Suprapubic skin (tissue), 4 donors: ENCODE measurements around the gene NCF4. TPM values are rescaled to one million over a fixed set of nuclear protein-coding genes. Genes with fewer than 3 reads are reported as not detected.

Experiments used
- DNase-seq, 2 donors: peaks; one replicate each; pipeline ENCODE4 v3.0.0-alpha.2; 2019; ENCODE audit warnings: low spot score in 2 of 2
- H3K27ac ChIP-seq: fragments of 200-600 bp; sonication (generic); one replicate; pipeline ENCODE4 v1.5.1; 2019
- H3K27me3 ChIP-seq: fragments of 200-600 bp; sonication (generic); one replicate; pipeline ENCODE4 v1.5.1; 2019
- H3K36me3 ChIP-seq: fragments of 200-600 bp; sonication (generic); one replicate; pipeline ENCODE4 v1.5.1; 2019
- H3K4me1 ChIP-seq: fragments of 200-600 bp; sonication (generic); one replicate; pipeline ENCODE4 v1.5.1; 2019
- H3K4me3 ChIP-seq: fragments of 200-600 bp; sonication (generic); one replicate; pipeline ENCODE4 v1.5.1; 2019; ENCODE audit warnings: mild to moderate bottlenecking
- H3K9me3 ChIP-seq: fragments of 200-600 bp; sonication (generic); one replicate; pipeline ENCODE4 v1.5.1; 2019
- EP300 ChIP-seq: sonication (generic); formaldehyde crosslinking; IDR thresholded peaks from one replicate; pipeline ENCODE4 v1.6.1; 2017; ENCODE audit warnings: antibody characterized with exemption
- POLR2A ChIP-seq, 2 donors: fragments of 450-650 bp; IDR thresholded peaks; one replicate each; pipeline ENCODE4 v1.6.1; 2017; ENCODE audit warnings: antibody characterized with exemption in 2 of 2, mild to moderate bottlenecking in 2 of 2, moderate library complexity in 2 of 2
- POLR2AphosphoS5 ChIP-seq, 3 donors: sonication (generic); formaldehyde crosslinking; IDR thresholded peaks; one replicate each; pipeline ENCODE4 v1.6.1; 2017; ENCODE audit warnings: antibody characterized with exemption in 3 of 3
- WGBS: methylation state at CpG from one replicate; pipeline ENCODE4 v1.1.5; 2018; 5-methylcytosine and 5-hydroxymethylcytosine counted together
- total RNA-seq, 4 donors: library from RNA; depleted of rRNA; stranded (reverse); fragments of >200 nt; gene quantifications; one replicate each; pipeline ENCODE4 v1.1.0, GENCODE V29; 2016
- TF ChIP-seq, protein P1 (sequence below), 2 donors: fragments of 200-600 bp in 1 of 2; fragments of 450-650 bp in 1 of 2; sonication (generic) in 1 of 2; IDR thresholded peaks; one replicate each; pipeline ENCODE4 v1.5.1; 2016 to 2019; ENCODE audit warnings: antibody characterized with exemption in 2 of 2, mild to moderate bottlenecking in 1 of 2, moderate library complexity in 1 of 2

Gene NCF4
- total RNA-seq, 4 donors from 2014 or later = 1.1 to 4.5 (median 3.1) TPM

DNA sequence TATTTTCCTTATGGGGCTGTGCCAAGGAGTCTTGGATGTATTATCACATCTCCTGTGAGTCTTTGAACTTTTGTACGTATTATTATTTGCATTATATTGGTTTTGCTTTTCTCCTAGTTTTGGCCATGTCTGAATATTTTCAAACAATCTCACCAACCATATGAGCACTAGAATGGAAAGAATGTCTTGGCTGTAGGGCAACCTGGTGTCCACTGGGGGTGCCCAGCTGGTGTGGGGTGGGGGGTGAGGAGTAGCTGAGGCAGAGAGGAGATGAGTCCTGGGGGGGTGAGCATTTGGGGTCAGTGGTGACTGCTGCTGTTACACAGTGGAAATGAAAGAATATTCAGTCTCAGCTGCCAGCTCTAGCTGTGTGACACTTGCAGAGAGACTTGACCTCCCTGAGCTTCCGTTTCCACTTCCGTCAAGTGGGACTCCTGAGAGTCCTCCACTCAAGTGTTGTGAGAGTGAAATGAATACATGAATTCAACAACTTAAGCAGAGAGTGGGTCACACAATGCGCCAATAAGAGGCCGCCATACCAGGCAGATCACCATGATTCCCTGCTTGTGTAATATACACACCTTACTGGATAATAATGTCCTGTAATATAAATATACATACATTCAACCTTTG is 31.3 kb upstream of the NCF4 start:
- H3K4me3 ChIP-seq = no peak overlapping the region
- H3K4me1 ChIP-seq = no peaks in the 10 kb centered on the region
- no peak for TF ChIP-seq POLR2A (IDR thresholded peaks at IDR 0.05)
- TF ChIP-seq, protein P1, sequence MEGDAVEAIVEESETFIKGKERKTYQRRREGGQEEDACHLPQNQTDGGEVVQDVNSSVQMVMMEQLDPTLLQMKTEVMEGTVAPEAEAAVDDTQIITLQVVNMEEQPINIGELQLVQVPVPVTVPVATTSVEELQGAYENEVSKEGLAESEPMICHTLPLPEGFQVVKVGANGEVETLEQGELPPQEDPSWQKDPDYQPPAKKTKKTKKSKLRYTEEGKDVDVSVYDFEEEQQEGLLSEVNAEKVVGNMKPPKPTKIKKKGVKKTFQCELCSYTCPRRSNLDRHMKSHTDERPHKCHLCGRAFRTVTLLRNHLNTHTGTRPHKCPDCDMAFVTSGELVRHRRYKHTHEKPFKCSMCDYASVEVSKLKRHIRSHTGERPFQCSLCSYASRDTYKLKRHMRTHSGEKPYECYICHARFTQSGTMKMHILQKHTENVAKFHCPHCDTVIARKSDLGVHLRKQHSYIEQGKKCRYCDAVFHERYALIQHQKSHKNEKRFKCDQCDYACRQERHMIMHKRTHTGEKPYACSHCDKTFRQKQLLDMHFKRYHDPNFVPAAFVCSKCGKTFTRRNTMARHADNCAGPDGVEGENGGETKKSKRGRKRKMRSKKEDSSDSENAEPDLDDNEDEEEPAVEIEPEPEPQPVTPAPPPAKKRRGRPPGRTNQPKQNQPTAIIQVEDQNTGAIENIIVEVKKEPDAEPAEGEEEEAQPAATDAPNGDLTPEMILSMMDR (IDR thresholded peaks at IDR 0.05) = no peak
- no peak for TF ChIP-seq EP300
- no peak for TF ChIP-seq POLR2AphosphoS5 (IDR thresholded peaks at IDR 0.05)
- WGBS = 74% methylated on average over 5 of the region's 5 CpGs
- no peaks in the 10 kb centered on the region for H3K36me3 ChIP-seq
- H3K27ac ChIP-seq = no peak overlapping the region
- no peak for DNase-seq
- no peaks in the 10 kb centered on the region for H3K9me3 ChIP-seq
- peaks cover 14% of the 10 kb centered on the region for H3K27me3 ChIP-seq

GRCh38 chr22:36830601-36831000 is 30.2 kb upstream of the NCF4 start:
- peaks cover 18% of the 10 kb centered on the region for H3K27me3 ChIP-seq
- no peak overlapping the region for H3K4me3 ChIP-seq
- 71% methylated on average over 2 of the region's 2 CpGs for WGBS

GRCh38 chr22:36831206-36831605 is 29.6 kb upstream of the NCF4 start:
- Histone ChIP-seq H3K27me3 (peaks cover 20% of the 10 kb centered on the region), H3K36me3 (no peaks in the 10 kb centered on the region), H3K4me3 (no peak overlapping the region), H3K9me3 (no peaks in the 10 kb centered on the region), H3K27ac (no peak overlapping the region), H3K4me1 (no peaks in the 10 kb centered on the region)
- DNase-seq = no peak
- TF ChIP-seq, protein P1 (IDR thresholded peaks at IDR 0.05) = no peak
- TF ChIP-seq EP300 (no peak), POLR2AphosphoS5 (IDR thresholded peaks at IDR 0.05) (no peak)

More at GRCh38 chr22:36830601-36831000, 30.2 kb upstream of the NCF4 start:
- Histone ChIP-seq H3K36me3 (no peaks in the 10 kb centered on the region), H3K9me3 (no peaks in the 10 kb centered on the region), H3K27ac (no peak overlapping the region), H3K4me1 (no peaks in the 10 kb centered on the region)
- no peak for TF ChIP-seq POLR2AphosphoS5 (IDR thresholded peaks at IDR 0.05)
- DNase-seq = no peak

- no peak for DNase-seq
- no peaks in the 10 kb centered on the region for H3K36me3 ChIP-seq
- H3K27me3 ChIP-seq = peaks cover 21% of the 10 kb centered on the region
- H3K4me1 ChIP-seq = no peaks in the 10 kb centered on the region
- TF ChIP-seq POLR2A (IDR thresholded peaks at IDR 0.05) = no peak
- TF ChIP-seq POLR2AphosphoS5 (IDR thresholded peaks at IDR 0.05) = no peak
- TF ChIP-seq EP300 = no peak
- TF ChIP-seq, protein P1 (IDR thresholded peaks at IDR 0.05) = no peak
- no peaks in the 10 kb centered on the region for H3K9me3 ChIP-seq
- no peak overlapping the region for H3K4me3 ChIP-seq
- WGBS = 89% methylated on average over 3 of the region's 3 CpGs
- H3K27ac ChIP-seq = no peak overlapping the region
Measured at GRCh38 chr22:36831717-36832116, 29.1 kb upstream of the NCF4 start.

- DNase-seq = no peak
- Histone ChIP-seq H3K9me3 (no peaks in the 10 kb centered on the region), H3K4me3 (no peak overlapping the region), H3K27me3 (peaks cover 21% of the 10 kb centered on the region), H3K4me1 (no peaks in the 10 kb centered on the region), H3K36me3 (no peaks in the 10 kb centered on the region), H3K27ac (no peak overlapping the region)
- WGBS = 85% methylated on average over 3 of the region's 3 CpGs
- TF ChIP-seq, protein P1 (IDR thresholded peaks at IDR 0.05) = no peak
- TF ChIP-seq POLR2A (IDR thresholded peaks at IDR 0.05) = no peak
- TF ChIP-seq POLR2AphosphoS5 (IDR thresholded peaks at IDR 0.05) = no peak
- no peak for TF ChIP-seq EP300
Measured at GRCh38 chr22:36833073-36833472, 27.7 kb upstream of the NCF4 start.

DNA sequence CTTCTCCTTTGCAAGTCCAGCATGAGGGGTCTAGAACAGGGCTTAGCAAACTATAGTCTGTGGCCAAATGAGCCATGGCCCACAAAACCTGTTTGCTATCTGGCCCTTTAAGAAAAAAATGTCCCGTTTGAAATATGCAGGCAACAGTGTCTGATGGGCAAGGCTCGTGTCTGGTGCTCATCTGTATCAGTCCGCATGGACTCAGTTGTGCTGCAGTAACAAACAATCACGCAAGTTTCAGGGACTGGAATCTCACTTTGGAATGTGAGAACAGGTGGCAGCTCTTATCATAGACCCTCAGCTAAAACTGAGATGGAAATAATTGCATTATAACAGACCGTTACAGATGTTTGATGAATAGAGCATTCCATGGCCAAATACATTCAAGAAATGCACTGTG is 24.9 kb upstream of the NCF4 start:
- DNase-seq = no peak
- Histone ChIP-seq H3K27me3 (peaks cover 28% of the 10 kb centered on the region), H3K4me3 (no peak overlapping the region), H3K9me3 (no peaks in the 10 kb centered on the region), H3K27ac (no peak overlapping the region), H3K36me3 (no peaks in the 10 kb centered on the region), H3K4me1 (no peaks in the 10 kb centered on the region)
- 68% methylated on average over 5 of the region's 5 CpGs for WGBS
- TF ChIP-seq POLR2A (IDR thresholded peaks at IDR 0.05) = no peak
- no peak for TF ChIP-seq POLR2AphosphoS5 (IDR thresholded peaks at IDR 0.05)
- no peak for TF ChIP-seq EP300
- TF ChIP-seq, protein P1 (IDR thresholded peaks at IDR 0.05) = no peak
